DND-41 (cell line): ENCODE measurements around the gene NBPF20.
"Not testable (repeated sequence)": the region's sequence is repeated elsewhere in the genome, so short reads cannot be mapped to it uniquely, and the experiment has no call there.

Source experiments
- CTCF ChIP-seq: IDR thresholded peaks from 2 replicates; pipeline ENCODE4 v1.5.1; 2012; ENCODE audit warnings: borderline replicate concordance, low read length, moderate library complexity, mild to moderate bottlenecking; ENCODE audit not compliant: poor library complexity, severe bottlenecking; ENCODE audit errors: extremely low read depth
- EZH2 ChIP-seq: IDR thresholded peaks from 3 replicates; pipeline ENCODE4 v1.6.1; 2012; ENCODE audit warnings: borderline replicate concordance, low read depth, mild to moderate bottlenecking, moderate library complexity, low read length, inconsistent platforms; ENCODE audit not compliant: severe bottlenecking

GRCh38 chr1:145452506-145452905, 27.1 kb upstream of the NBPF20 start:
- not testable (repeated sequence) for TF ChIP-seq CTCF, EZH2
